Activated CD4-positive, alpha-beta T cell treated with anti-CD3 and anti-CD28 coated beads, Interleukin-2, amount 50 U/mL, for 4 hours (primary cell): Measurements from ENCODE around the gene CFAP20DC.
"Not testable (repeated sequence)": the region's sequence is repeated elsewhere in the genome, so short reads cannot be mapped to it uniquely, and the experiment has no call there.

Experiments
- DNase-seq, 2 experiments: peaks; one replicate each; pipeline ENCODE4 v3.0.0-alpha.2; 2020

Gene CFAP20DC

GRCh38 chr3:58864480-58864879 is 185.3 kb downstream of the CFAP20DC start:
- DNase-seq, result no peak

GRCh38 chr3:58863206-58863605 is 186.6 kb downstream of the CFAP20DC start:
- no peak for DNase-seq

GRCh38 chr3:58861551-58861950 is 188.3 kb downstream of the CFAP20DC start:
- DNase-seq, result no peak

- no peak for DNase-seq
Measured at GRCh38 chr3:58858126-58858525, 191.7 kb downstream of the CFAP20DC start.

- DNase-seq, result no peak
Measured at GRCh38 chr3:58857402-58857801, 192.4 kb downstream of the CFAP20DC start.

- DNase-seq, result no peak
Measured at GRCh38 chr3:58848826-58849225, 201.0 kb downstream of the CFAP20DC start.

- DNase-seq, result not testable (repeated sequence)
Measured at GRCh38 chr3:58842050-58842747, 207.6 kb downstream of the CFAP20DC start.

- no peak for DNase-seq
Measured at GRCh38 chr3:58840949-58841348, 208.9 kb downstream of the CFAP20DC start.

- DNase-seq, result no peak
Measured at GRCh38 chr3:58839964-58840363, 209.9 kb downstream of the CFAP20DC start.

GRCh38 chr3:58839187-58839586 is 210.6 kb downstream of the CFAP20DC start:
- DNase-seq, result no peak

GRCh38 chr3:58837856-58838255 is 212.0 kb downstream of the CFAP20DC start:
- DNase-seq, result no peak

GRCh38 chr3:58837141-58837843 is 212.5 kb downstream of the CFAP20DC start:
- no peak for DNase-seq

GRCh38 chr3:58835086-58835485 is 214.7 kb downstream of the CFAP20DC start:
- no peak for DNase-seq

GRCh38 chr3:58833491-58833890 is 216.3 kb downstream of the CFAP20DC start:
- no peak for DNase-seq

GRCh38 chr3:58829321-58830000 is 220.4 kb downstream of the CFAP20DC start:
- no peak for DNase-seq

GRCh38 chr3:58824777-58825176 is 225.0 kb downstream of the CFAP20DC start:
- no peak for DNase-seq

GRCh38 chr3:58824285-58824684 is 225.5 kb downstream of the CFAP20DC start:
- DNase-seq, result no peak

GRCh38 chr3:58806551-58807244 is 243.1 kb downstream of the CFAP20DC start:
- DNase-seq, result not testable (repeated sequence)

GRCh38 chr3:58804914-58805313 is 244.9 kb downstream of the CFAP20DC start:
- DNase-seq, result no peak

GRCh38 chr3:58801541-58801940 is 248.3 kb downstream of the CFAP20DC start:
- DNase-seq, result no peak

GRCh38 chr3:58800940-58801339 is 248.9 kb downstream of the CFAP20DC start:
- DNase-seq, result no peak

- DNase-seq, result no peak
Measured at GRCh38 chr3:58800032-58800431, 249.8 kb downstream of the CFAP20DC start.

GRCh38 chr3:58799271-58799670 is 250.6 kb downstream of the CFAP20DC start:
- no peak for DNase-seq
